ENCODE results near the gene TSPEAR. TPM values are rescaled to one million over a fixed set of nuclear protein-coding genes. Genes with fewer than 3 reads are reported as not detected.

The TSPEAR gene
- total RNA-seq, 2 donors from 2014 or later, result not detected

DNA sequence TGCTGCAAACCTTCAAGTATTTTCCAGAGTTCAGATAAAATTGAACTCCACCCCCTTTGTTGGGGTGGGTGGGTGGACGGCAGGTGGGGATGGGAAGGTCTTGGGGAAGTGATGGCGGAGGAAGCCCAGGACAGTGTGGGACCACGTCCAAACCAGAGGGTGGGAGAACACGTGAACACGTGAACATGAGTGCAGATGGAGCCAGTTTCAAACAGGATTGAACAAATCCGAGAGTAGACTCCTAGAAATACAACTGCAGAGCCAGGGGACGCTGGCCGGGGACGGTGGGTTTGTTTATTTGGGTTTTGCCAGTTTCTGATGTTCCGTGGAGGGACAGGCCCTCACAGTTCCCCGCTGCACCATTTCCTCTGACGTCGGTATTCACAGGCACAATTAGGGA is 163.0 kb downstream of the TSPEAR start:
- TF ChIP-seq, protein P1, sequence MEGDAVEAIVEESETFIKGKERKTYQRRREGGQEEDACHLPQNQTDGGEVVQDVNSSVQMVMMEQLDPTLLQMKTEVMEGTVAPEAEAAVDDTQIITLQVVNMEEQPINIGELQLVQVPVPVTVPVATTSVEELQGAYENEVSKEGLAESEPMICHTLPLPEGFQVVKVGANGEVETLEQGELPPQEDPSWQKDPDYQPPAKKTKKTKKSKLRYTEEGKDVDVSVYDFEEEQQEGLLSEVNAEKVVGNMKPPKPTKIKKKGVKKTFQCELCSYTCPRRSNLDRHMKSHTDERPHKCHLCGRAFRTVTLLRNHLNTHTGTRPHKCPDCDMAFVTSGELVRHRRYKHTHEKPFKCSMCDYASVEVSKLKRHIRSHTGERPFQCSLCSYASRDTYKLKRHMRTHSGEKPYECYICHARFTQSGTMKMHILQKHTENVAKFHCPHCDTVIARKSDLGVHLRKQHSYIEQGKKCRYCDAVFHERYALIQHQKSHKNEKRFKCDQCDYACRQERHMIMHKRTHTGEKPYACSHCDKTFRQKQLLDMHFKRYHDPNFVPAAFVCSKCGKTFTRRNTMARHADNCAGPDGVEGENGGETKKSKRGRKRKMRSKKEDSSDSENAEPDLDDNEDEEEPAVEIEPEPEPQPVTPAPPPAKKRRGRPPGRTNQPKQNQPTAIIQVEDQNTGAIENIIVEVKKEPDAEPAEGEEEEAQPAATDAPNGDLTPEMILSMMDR (IDR thresholded peaks at IDR 0.05), result no peak
- H3K9me3 ChIP-seq, result no peaks in the 10 kb centered on the region
- no peak overlapping the region for H3K9ac ChIP-seq (ENCODE audit: low read depth in 2 of 2, low read length in 2 of 2)
- no peaks in the 10 kb centered on the region for H3K36me3 ChIP-seq
- H3K4me1 ChIP-seq, result no peaks in the 10 kb centered on the region
- H3K27ac ChIP-seq, result no peak overlapping the region
- no peaks in the 10 kb centered on the region for H3K27me3 ChIP-seq
- intact Hi-C loops (cut with DNase I), result no loop called here
- no peak overlapping the region for H3K4me3 ChIP-seq
- no peak for DNase-seq

DNA sequence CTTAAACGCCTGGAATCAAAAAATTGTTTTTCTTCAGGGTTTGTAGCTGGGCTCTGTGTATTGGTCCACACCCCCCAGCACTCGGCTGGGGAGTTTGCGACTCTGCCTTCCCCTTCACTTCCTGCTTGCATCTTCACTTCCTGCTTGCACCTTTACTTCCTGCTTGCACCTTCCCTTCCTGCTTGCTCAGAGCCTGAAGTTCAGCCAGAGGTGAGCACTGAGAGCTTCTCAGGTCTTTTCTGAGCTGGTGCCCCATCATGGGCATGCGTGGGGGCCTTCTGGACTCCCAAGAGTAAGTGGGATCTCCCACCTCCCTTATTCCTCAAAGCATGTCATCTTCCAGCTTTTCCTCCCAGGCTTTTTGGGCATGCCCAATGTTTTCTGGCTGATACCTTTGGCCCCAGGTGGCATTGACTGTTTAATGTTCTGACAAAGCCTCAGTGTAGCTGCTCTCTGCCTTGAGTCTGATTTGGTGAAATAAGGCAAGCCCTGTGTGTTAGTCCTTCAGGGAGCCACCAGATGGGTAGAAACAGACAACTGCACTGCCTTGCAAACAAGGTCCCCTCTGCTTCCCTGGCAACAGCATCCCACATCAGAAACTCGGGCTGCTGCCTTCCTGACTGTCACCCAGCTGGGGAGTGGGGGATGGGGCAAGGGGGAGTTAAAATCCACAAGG is 163.6 kb downstream of the TSPEAR start:
- H3K27ac ChIP-seq, result no peak overlapping the region

DNA sequence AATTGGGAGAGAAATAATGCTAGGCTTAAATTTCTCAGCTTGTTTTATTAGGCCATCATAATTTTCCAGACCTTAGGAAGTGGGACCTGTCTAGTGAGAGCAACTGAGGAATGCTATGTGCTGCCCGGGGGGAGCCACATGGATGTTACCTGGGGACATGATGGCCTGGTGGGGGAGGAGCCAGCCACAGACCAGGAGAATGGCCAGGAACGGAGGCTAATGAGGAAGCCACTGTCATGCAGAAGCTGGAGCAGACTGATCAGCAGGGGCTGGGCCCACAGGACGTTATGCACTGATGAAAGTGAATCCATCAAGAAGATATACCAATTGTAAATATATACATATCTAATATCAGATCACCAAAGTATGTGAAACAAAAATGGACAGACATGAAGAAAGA is 166.8 kb downstream of the TSPEAR start:
- intact Hi-C loops (cut with DNase I), result no loop called here
- Histone ChIP-seq H3K9me3 (no peaks in the 10 kb centered on the region), H3K4me3 (no peak overlapping the region), H3K4me1 (no peaks in the 10 kb centered on the region), H3K9ac (ENCODE audit: low read depth in 2 of 2, low read length in 2 of 2) (no peak overlapping the region), H3K27ac (no peak overlapping the region), H3K36me3 (no peaks in the 10 kb centered on the region), H3K27me3 (no peaks in the 10 kb centered on the region)
- TF ChIP-seq, protein P1 (IDR thresholded peaks at IDR 0.05), result no peak
- DNase-seq, result no peak

More for the DNA sequence above, 163.6 kb downstream of the TSPEAR start:
- Histone ChIP-seq H3K9me3 (no peaks in the 10 kb centered on the region), H3K4me1 (no peaks in the 10 kb centered on the region), H3K27me3 (no peaks in the 10 kb centered on the region), H3K4me3 (no peak overlapping the region), H3K9ac (ENCODE audit: low read depth in 2 of 2, low read length in 2 of 2) (no peak overlapping the region), H3K36me3 (no peaks in the 10 kb centered on the region)
- intact Hi-C loops (cut with DNase I), result no loop called here
- TF ChIP-seq, protein P1 (IDR thresholded peaks at IDR 0.05), result no peak
- no peak for DNase-seq

DNA sequence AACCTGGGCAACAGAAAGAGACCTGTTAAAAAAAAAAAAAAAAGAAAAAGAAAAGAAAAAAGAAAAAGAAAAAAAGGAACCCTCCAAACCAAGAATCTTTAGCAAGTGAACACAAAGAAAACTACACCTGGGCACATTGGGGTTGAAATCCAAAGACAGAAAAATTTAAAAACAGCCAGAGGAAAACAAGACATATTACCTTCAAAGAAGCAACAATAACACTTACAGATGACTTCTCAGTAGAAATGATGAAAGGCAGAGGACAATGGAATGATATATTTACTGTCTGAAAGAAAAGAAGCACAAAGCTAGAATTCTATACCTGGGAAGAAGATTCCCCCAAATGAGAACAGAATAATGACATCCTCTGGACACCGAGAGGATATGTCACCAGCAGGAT is 168.7 kb downstream of the TSPEAR start:
- no peak overlapping the region for H3K4me3 ChIP-seq
- no peaks in the 10 kb centered on the region for H3K9me3 ChIP-seq
- no peak for DNase-seq
- H3K27ac ChIP-seq, result no peak overlapping the region
- TF ChIP-seq, protein P1 (IDR thresholded peaks at IDR 0.05), result no peak
- no peaks in the 10 kb centered on the region for H3K27me3 ChIP-seq
- H3K9ac ChIP-seq (ENCODE audit: low read depth in 2 of 2, low read length in 2 of 2), result no peak overlapping the region
- intact Hi-C loops (cut with DNase I), result no loop called here
- no peaks in the 10 kb centered on the region for H3K36me3 ChIP-seq
- no peaks in the 10 kb centered on the region for H3K4me1 ChIP-seq

DNA sequence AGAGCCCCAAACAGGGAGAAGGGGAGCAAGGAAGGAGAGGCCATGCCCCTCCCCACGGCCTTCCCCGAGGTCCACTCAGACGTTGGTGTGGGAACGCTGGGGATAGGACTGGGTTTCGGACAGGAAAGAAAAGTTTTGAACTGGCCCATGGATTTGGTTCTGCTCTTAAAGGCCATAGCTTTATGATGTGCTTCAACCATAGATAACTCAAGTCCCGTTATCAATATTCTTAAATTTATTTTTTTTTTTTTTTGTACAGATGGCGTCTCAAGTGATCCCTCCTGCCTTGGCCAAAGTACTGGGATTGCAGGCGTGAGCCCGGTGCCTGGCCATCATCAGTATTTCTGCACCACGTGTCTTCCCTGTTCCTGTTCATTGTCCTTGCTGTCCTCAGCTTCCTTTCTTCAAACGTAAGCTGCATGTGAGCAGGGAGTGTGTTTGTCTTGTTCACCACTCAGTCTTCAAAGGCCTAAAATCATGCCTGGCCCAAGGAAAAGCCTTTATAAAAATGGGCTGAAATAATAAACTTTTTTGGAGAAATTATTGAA is 170.6 kb downstream of the TSPEAR start:
- no peak overlapping the region for H3K4me3 ChIP-seq
- no peaks in the 10 kb centered on the region for H3K36me3 ChIP-seq
- no peaks in the 10 kb centered on the region for H3K4me1 ChIP-seq
- no peak overlapping the region for H3K27ac ChIP-seq
- no peaks in the 10 kb centered on the region for H3K9me3 ChIP-seq
- TF ChIP-seq, protein P1 (IDR thresholded peaks at IDR 0.05), result no peak
- no peaks in the 10 kb centered on the region for H3K27me3 ChIP-seq
- DNase-seq, result no peak
- H3K9ac ChIP-seq (ENCODE audit: low read depth in 2 of 2, low read length in 2 of 2), result no peak overlapping the region
- intact Hi-C loops (cut with DNase I), result no loop called here
